ENCODE measurements around the gene SLC35A4.
"Not testable (repeated sequence)": the region's sequence is repeated elsewhere in the genome, so short reads cannot be mapped to it uniquely, and the experiment has no call there.

Gene SLC35A4

DNA sequence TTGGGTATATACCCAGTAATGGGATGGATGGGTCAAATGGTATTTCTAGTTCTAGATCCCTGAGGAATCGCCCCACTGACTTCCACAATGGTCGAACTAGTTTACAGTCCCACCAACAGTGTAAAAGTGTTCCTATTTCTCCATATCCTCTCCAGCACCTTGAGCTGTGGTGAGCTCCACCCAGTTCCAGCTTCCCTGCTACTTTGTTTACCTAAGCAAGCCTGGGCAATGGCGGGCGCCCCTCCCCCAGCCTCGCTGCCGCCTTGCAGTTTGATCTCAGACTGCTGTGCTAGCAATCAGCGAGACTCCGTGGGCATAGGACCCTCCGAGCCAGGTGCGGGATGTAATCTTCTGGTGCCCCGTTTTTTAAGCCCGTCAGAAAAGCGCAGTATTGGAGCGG is 28.4 kb downstream of the SLC35A4 start:
- not testable (repeated sequence) for DNase-seq

DNA sequence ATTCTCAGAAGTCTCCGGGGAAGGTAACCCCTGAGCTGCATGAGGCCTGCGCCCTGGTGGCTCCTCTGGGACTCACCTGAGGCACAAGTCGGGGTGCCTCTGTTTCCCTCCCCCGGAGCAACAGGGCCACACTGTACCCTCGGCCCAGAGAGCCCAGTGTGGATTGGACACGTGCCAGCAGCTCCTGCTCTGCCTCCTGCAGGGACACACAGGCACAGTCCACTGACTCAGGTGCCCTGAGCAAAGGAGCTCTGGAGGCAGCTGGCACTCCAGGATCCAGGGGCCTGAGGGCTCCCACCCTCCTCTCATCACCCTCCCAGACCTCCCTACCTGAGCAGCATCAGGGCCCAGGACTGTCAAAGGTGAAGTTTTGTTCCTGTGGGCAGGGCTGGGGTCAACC is 29.5 kb downstream of the SLC35A4 start:
- no peak for DNase-seq

DNA sequence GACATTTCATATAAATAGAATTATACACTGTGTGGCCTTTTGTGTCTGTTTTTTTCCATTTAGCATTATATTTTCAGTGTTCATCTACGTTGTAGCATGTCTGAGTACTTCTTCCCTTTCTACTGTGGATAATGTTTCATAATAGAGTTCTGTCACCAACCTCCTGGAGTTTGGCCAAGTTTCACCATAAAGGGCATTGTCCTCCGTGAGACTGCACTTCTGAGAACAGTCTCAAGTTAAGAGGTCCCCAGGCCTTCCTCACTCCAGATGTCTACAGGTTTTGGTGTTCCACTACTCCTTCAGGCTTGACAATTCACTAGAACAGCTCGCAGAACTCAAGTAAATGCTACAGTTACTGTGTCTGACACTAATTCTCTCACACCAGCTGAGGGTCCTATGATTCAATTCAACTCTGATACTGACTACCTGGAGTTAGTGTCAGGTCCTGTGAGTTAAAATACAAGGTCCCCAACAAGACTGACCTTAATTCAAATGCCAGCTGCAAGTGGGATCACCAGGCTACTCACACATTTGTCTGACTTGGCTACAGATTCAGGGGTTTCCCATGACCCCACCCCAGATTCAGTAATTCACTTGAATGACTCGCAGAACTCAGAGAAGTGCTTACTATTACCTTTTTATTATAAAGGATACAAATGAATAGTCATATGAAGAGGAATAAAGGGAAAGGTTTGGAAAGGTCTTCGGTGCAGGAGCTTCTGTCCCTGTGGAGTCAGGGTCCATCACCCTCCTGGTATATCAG is 31.1 kb downstream of the SLC35A4 start:
- DNase-seq, result no peak

DNA sequence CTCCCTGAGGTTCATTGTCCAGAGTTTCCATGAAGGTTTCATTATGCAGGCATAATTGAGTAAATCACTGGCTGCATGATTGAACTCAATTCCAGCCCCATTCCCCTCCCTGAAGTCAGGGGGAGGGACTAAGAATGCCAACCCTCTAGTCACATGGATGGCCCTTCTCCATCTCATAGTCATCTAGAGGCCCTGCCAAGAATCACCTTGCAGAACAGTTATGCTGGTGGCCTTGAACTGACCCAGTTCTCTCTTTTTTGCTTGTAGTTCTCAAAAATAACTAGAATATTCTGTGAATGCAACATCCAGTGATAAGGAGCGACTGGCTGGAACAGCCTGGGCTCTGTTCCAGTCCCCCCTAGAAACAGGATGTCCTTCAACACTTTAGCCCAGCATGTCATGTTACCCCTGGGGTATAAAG is 31.7 kb downstream of the SLC35A4 start:
- no peak for DNase-seq

DNA sequence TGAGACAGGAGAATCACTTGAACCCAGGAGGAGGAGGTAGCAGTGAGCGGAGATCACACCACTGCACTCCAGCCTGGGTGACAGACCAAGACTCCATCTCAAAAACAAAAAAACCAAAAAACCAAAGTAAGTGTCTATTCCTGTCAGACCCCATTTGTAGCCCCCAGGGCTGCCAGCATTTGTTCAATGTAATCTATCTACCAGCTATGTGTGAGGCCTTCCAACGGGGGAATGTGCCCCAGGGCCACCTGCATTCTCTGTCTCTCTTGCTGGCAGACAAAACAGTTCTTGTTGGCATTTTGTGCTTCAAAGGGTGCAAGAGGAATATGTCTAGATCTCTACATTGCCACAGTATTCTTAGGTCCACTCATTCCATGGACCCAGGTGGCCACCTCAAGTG is 34.2 kb downstream of the SLC35A4 start:
- no peak for DNase-seq

DNA sequence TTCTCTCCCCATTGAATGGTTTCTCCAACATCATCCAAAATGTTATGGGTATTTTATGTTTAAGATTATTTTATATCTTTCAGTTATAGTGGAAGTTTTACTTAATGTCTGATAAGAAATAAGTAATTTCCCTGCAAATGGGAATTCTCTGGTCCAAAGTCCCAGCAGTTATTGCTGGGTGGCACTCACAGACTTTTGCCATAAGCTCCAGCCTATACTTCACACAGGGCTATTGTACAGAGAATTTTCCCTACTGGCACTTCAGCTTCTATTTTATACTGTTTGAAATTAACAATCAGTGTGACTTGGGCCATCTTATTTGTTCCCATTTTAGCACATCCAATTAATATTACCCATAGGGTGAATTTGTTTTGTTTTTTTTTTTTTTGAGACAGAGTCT is 35.5 kb downstream of the SLC35A4 start:
- DNase-seq, result no peak

DNA sequence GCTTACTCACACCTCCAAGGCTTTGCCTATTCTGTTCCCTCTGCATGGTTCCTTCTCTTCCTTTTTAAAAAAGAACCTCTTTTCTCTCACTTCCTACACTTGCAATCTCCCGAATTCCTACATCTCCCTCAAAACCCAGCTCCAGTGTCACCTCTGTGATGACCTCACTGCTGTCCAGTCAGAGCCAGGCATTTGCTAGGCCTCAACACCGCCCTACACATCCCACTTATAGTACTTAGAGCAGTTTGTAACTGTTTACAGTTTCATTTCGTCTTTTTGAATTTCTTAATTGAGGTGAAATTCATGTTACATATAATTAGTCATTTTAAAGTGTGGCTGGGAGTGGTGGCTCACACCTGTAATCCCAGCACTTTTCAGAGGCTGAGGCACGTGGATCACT is 37.5 kb downstream of the SLC35A4 start:
- no peak for DNase-seq

DNA sequence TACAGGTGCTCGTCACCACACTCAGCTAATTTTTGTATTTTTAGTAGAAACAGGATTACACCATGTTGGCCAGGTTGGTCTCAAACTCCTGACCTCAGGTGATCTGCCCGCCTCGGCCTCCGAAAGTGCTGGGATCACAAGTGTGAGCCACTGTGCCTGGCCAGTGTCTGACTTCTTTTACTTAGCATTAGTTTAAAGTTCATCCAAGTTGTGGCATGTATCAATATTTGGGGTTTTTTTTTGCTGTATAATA is 38.7 kb downstream of the SLC35A4 start:
- not testable (repeated sequence) for DNase-seq

DNA sequence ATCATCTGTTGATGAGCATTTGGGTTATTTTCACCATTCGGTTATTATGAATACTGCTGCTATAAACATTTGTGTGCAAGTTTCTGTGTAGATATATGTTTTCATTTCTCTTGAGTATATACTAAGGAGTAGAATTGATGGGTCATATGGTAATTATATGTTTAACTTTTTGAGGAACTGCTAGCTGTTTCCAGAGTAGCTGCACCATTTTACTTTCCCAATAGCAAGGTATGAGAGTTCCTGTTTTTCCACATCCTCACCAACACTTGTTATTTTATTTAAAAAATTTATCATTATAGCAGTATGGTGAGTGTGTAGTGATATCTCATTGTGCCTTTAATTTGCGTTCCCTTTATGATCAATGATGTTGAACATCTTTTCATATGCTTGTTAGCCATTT is 39.1 kb downstream of the SLC35A4 start:
- no peak for DNase-seq

DNA sequence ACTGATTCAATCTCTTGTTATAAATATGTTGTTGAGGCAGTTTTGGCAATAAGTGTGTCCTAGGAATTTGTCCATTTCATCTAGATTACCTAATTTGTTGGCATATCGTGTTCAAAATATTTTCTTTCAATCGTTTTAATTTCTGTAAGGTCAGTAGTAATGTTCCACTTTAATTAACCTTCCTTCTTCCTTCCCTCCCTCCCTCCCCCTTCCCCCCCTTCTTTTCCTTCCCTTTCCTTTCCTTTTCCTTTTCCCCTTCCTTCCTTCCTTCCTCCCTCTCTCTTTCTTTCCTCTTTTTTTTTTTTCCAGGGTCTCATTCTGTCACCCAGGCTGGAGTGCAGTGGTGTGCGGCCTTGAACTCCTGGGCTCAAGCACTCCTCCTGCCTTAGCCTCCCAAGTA is 41.3 kb downstream of the SLC35A4 start:
- no peak for DNase-seq

DNA sequence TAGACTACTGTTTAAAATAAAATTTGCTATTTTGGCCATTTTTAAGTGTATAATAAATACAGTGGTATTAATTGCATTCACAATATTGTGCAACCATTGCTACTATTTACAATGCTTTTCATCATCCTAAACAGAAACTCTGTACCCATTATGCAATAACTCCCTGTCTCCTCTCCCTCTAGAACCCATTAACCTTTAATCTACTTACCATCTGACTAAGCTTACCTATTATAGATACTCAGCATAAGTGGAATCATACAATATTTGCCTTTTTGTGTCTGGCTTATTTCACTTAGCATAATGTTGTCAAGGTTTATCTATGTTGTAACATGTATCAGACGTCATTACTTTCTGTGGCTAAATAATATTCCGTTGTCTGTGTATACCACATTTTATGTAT is 42.4 kb downstream of the SLC35A4 start:
- DNase-seq, result no peak

DNA sequence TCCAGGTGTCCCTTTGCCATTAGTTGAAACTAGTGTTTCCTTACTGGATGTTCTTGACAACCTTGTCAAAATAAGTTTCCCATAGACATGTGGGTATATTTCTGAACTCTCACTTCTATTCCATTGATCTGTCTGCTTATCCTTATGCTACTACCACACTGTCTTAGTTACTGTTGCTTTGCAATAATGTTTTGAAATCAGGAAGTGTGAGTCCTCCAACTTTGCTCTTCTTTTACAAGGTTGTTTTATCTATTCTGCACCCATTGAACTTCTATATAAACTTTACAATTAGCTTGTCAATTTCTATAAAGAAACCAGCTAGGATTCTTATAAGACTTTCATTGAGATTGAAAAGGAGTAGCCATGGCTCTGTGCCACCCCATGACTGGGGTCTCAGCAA is 44.1 kb downstream of the SLC35A4 start:
- no peak for DNase-seq

DNA sequence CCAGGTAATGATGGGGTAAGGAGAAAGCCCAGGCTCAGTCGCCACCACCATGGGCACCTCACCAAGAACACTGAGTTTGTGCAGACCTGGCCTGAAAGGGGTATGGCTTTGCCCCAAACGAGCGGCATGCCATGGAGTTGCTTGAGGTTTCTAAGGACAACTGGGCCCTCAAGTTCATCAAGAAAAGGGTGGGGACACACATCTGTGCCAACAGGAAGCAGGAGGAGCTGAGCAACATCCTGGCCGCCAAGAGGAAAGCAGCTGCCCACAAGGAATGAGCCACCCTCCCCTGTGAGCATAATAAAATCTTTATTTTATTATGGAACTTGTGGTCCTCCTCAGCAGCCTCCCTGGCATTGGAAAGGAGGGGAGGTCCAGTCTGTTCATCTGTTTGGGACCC is 44.5 kb downstream of the SLC35A4 start:
- DNase-seq, result no peak

DNA sequence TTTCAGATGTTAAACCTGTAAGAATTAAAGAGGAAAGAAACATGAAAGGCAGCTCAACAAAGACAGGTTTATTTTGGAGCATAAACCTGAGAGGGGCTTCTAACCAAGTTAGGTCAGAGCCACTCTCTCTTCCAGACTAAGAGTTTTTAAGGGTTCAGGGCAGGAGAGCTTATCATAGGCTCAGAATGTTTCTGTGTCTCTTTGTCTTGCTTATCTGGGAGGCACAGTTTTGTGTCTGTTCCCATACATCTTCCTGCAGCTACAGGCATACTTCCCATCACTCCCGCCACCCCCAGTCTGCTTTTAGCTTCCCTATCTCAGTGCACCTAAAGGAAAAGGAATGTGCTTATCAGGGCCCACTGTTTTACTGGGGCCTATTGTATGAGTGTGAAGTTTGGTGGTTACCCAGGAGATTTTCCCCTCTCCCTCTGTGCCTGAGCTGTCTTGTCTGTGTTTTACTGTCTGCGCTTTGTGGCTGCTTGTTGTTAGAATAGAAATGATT is 46.4 kb downstream of the SLC35A4 start:
- no peak for DNase-seq
